A673 (cell line): ENCODE results near the gene ZNF619. TPM values are rescaled to one million over a fixed set of nuclear protein-coding genes. Genes with fewer than 3 reads are reported as not detected.

Experiments
- BruUV-seq: library from RNA; stranded (reverse); fragments of 400-500 nt; replicated peaks from 2 replicates; lab custom pipeline; 2021; lab: Mats Ljungman, UMichigan
- CTCF ChIA-PET: fragments of 300-600 bp; sonication (Branson Sonifier 250); formaldehyde crosslinking; loops from one replicate; lab custom pipeline; 2022; ENCODE audit warnings: antibody characterized with exemption; lab: Charles Lee
- POLR2A ChIA-PET: fragments of 300-600 bp; sonication (Branson Sonifier 250); formaldehyde crosslinking; loops from one replicate; lab custom pipeline; 2022; ENCODE audit warnings: antibody characterized with exemption; ENCODE audit not compliant: low non-redundant PET; lab: Charles Lee
- DNase-seq: peaks from one replicate; pipeline ENCODE4 v3.0.0-alpha.2; 2015; ENCODE audit warnings: low spot score
- H3K27ac ChIP-seq: fragments of 200-600 bp; sonication (generic); 2 replicates; pipeline ENCODE4 v1.5.1; 2016; ENCODE audit warnings: mixed run types, low read depth, mild to moderate bottlenecking, mixed read lengths, antibody characterized with exemption, low read length; ENCODE audit not compliant: poor library complexity, severe bottlenecking
- H3K27me3 ChIP-seq: fragments of 200-600 bp; sonication (generic); replicated peaks from 2 replicates; pipeline ENCODE4 v1.6.1; 2017; ENCODE audit warnings: mixed run types, low read depth, mild to moderate bottlenecking, mixed read lengths, antibody characterized with exemption, low read length; ENCODE audit not compliant: insufficient read depth, poor library complexity
- H3K36me3 ChIP-seq: fragments of 200-600 bp; sonication (generic); 2 replicates; pipeline ENCODE4 v1.6.1; 2016; ENCODE audit warnings: mixed run types, mild to moderate bottlenecking, mixed read lengths, antibody characterized with exemption, low read length; ENCODE audit not compliant: insufficient read depth, poor library complexity, severe bottlenecking
- H3K4me1 ChIP-seq: fragments of 200-600 bp; sonication (generic); 2 replicates; pipeline ENCODE4 v1.6.1; 2017; ENCODE audit warnings: mixed run types, mild to moderate bottlenecking, mixed read lengths, antibody characterized with exemption, low read length; ENCODE audit not compliant: insufficient read depth, poor library complexity, severe bottlenecking
- H3K4me3 ChIP-seq: fragments of 200-600 bp; sonication (generic); 2 replicates; pipeline ENCODE4 v1.5.1; 2016; ENCODE audit warnings: low read depth, mixed run types, mild to moderate bottlenecking, mixed read lengths, low read length; ENCODE audit not compliant: poor library complexity, severe bottlenecking
- H3K9me3 ChIP-seq: fragments of 200-600 bp; sonication (generic); 2 replicates; pipeline ENCODE4 v1.6.1; 2016; ENCODE audit warnings: mixed run types, low read depth, mild to moderate bottlenecking, mixed read lengths, antibody characterized with exemption, low read length; ENCODE audit not compliant: poor library complexity, severe bottlenecking
- CTCF ChIP-seq: fragments of 300-800, 200-600 bp; sonication (generic); conservative IDR thresholded peaks from 2 replicates; pipeline ENCODE4 v1.5.1; 2017; ENCODE audit warnings: low read depth, mild to moderate bottlenecking, antibody characterized with exemption, low read length, moderate library complexity, mixed read lengths
- EZH2 ChIP-seq: fragments of 200-600 bp; sonication (generic); IDR thresholded peaks from 2 replicates; pipeline ENCODE4 v1.6.1; 2017; ENCODE audit warnings: borderline replicate concordance, low read depth, mild to moderate bottlenecking, mixed read lengths, antibody characterized with exemption, low read length; ENCODE audit not compliant: poor library complexity, severe bottlenecking
- intact Hi-C: fragments of 100-400 bp; cut with micrococcal nuclease; formaldehyde crosslinking; loops from one replicate; pipeline ENCODE4 v1.10.0; 2022; ENCODE audit not compliant: unreplicated experiment
- total RNA-seq: library from RNA; stranded (reverse); gene quantifications from 2 replicates; pipeline ENCODE4 v1.2.3, GENCODE V29; 2021

Gene ZNF619
- total RNA-seq, 1 experiment from 2014 or later, result 3.3 TPM

GRCh38 chr3:40523781-40524180, 46.9 kb downstream of the ZNF619 start:
- H3K4me3 ChIP-seq, result no peak overlapping the region
- no peaks in the 10 kb centered on the region for H3K36me3 ChIP-seq
- ChIA-PET CTCF (no interaction called here), POLR2A (no interaction called here)
- H3K9me3 ChIP-seq, result no peaks in the 10 kb centered on the region
- no peak overlapping the region for H3K27ac ChIP-seq
- intact Hi-C loops, result no loop called here
- DNase-seq, result no peak
- no peak for TF ChIP-seq EZH2
- no peak for TF ChIP-seq CTCF
- BruUV-seq, result no TSS peak
- H3K4me1 ChIP-seq, result no peaks in the 10 kb centered on the region
- no peaks in the 10 kb centered on the region for H3K27me3 ChIP-seq

- Histone ChIP-seq H3K4me3 (peak overlapping the region; percentile 75), H3K27ac (no peak overlapping the region), H3K27me3 (no peaks in the 10 kb centered on the region), H3K4me1 (no peaks in the 10 kb centered on the region), H3K9me3 (no peaks in the 10 kb centered on the region), H3K36me3 (no peaks in the 10 kb centered on the region)
- TF ChIP-seq CTCF (no peak), EZH2 (no peak)
- POLR2A ChIA-PET, result no interaction called here
- CTCF ChIA-PET, result no interaction called here
- BruUV-seq, result TSS peak; percentile 90
- intact Hi-C loops, result no loop called here
- DNase-seq, result no peak
Observed at GRCh38 chr3:40524222-40524567, 47.3 kb downstream of the ZNF619 start.

- Histone ChIP-seq H3K9me3 (no peaks in the 10 kb centered on the region), H3K36me3 (no peaks in the 10 kb centered on the region), H3K27me3 (no peaks in the 10 kb centered on the region), H3K27ac (peak within 1 kb of the TSS; percentile 72), H3K4me3 (peak within 1 kb of the TSS; percentile 75), H3K4me1 (no peaks in the 10 kb centered on the region)
- ChIA-PET POLR2A (no interaction called here), CTCF (no interaction called here)
- BruUV-seq, result no TSS peak
- peak; percentile 65 for DNase-seq
- TF ChIP-seq EZH2, result no peak
- no peak for TF ChIP-seq CTCF
- intact Hi-C loops, result no loop called here
Observed at GRCh38 chr3:40524568-40525285, 47.8 kb downstream of the ZNF619 start, which contains the start of gene ZNF621. ZNF621 (plus strand) TSS chr3:40524960; CDS start chr3:40525841, 881 bp downstream.
